Kidney tubule cell (primary cell): Measurements from ENCODE around the gene MBTD1.
"Not testable (repeated sequence)": the region's sequence is repeated elsewhere in the genome, so short reads cannot be mapped to it uniquely, and the experiment has no call there.

ENCODE experiments used
- DNase-seq: peaks from one replicate; pipeline ENCODE4 v3.0.0-alpha.2; 2018; ENCODE audit warnings: low spot score

The MBTD1 gene

DNA sequence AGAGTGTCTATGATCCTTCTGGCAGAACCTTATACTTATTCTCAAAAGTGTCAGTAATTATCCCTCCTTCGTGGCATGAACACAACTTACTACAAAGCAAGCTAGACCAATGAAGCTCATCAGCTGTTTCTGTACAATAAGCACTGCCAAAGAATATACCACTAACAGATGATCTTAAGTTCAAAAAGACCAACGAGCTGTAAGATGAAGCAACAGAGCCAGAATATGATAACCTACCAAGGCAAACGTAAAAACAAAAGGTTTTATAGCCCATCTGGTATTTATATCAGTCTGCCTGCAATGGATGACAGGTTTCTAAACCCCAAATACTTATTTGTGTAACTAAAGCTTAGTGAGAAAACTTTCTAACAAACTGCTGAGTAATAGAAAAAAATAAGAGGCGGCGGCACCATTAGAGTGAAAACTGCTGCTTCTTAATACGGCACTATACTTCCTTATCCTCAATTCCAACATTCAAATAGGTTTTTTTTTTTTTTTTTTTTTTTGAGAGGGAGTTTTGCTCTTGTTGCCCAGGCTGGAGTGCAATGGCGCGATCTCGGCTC is 71.5 kb downstream of the MBTD1 start:
- DNase-seq = no peak

GRCh38 chr17:51185763-51186332 is 74.0 kb downstream of the MBTD1 start:
- no peak for DNase-seq

GRCh38 chr17:51184124-51184523 is 75.7 kb downstream of the MBTD1 start:
- no peak for DNase-seq

- DNase-seq = no peak
Measured at GRCh38 chr17:51180486-51180885, 79.4 kb downstream of the MBTD1 start.

DNA sequence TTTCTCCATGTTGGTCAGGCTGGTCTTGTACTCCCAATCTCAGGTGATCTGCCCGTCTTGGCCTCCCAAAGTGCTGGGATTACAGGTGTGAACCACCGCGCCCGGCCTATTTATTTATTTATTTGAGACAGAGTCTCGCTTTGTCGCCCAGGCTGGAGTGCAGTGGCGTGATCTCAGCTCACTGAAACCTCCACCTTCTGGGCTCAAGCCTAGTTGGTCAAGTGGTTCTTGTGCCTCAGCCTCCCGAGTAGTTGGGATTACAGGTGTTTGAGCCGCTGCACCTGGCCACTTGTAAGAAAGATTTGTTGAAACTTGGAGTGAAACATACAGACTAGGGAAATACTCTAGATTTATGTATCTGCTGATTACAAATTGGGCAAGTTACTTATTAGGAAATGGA is 87.8 kb downstream of the MBTD1 start:
- DNase-seq = not testable (repeated sequence)

- DNase-seq = no peak
Measured at GRCh38 chr17:51170736-51171135, 89.1 kb downstream of the MBTD1 start.

DNA sequence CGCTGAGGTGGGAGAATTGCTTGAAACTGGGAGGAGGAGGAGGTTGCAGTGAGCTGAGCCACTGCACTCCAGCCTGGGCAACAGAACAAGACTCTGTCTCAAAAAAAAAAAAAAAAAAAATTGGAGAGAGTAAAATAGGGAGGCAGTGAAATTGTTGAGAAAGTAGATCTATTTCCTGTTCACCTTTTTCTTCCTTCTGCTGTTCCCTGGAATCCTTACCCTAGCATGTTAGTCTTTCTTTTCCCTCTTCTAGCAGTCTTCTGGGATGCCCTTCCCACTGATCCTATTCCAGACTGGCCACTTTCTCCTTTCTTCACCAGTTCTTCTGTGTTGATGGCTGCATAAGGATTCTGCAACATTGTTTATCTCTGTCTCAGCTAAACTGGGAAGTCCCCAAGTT is 90.5 kb downstream of the MBTD1 start:
- no peak for DNase-seq

DNA sequence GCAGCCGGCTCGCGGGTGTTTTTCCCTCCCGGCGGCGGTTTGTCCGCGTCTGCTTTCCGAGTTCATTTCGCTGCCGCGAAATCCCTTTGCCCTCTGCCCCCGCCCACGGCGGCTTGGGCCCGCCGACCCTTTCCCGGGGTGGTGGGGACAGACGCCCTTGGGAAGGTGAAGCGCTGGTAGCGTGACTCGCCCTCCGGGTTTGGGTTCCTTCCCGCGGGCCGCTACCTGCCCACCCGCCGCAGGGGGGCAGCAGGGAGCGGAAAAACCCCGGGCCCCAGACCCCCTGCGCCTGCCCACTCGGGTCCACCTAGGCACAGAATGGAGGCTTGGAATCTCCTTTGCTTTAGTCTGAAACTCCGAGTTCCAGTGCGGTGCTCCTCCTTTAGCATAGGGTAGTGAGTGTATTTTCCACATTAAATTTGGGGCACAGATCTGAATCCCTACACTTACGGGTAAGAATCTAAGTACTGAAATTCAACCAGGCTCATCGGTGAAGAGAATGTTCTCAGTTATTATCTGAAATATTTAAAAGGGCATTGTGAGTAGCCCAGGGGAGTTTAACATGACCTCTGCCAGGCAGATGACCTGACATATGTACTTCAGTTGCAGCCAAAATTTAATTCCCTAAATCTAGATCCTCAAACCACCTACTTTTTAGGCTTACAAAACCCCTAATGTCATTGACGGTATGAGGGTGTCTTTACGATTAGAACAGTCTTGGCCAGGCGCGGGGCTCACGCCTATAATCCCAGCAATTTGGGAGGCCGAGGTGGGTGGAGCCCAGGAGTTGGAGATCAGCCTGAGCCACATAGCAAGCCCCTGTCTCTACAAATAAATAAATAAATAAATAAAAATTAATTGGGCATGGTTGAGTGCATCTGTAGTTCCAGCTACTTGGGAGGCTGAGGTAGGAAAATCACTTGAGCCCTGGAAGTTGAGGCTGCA is 92.6 kb downstream of the MBTD1 start:
- peak; percentile 63 for DNase-seq

DNA sequence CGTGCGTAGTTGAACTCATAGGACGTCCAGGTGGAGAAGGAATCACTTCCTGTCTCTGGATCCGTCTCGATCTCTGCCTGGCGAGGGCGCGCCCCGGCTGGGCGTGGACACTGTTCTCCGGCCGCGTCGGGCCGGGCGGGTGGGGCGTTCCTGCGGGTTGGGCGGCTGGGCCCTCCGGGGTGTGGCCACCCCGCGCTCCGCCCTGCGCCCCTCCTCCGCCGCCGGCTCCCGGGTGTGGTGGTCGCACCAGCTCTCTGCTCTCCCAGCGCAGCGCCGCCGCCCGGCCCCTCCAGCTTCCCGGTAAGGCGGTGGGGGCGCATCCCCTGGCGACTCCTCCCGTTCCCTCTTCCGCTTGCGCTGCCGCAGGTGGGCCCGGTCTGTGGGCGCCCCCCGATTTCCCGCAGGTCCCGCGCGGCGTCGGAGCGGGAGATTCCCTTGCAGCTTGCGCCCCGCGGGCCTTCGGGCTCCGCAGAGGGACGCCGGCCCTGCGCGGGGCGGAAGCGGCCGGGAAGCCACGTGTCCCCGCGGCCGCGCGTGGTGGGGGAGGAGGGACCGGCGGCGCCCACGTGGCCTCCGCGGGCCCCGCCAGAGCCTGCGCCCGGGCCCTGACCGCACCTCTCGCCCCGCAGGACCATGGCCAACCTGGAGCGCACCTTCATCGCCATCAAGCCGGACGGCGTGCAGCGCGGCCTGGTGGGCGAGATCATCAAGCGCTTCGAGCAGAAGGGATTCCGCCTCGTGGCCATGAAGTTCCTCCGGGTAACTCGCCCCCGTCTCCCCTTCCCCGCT is 93.5 kb downstream of the MBTD1 start, which contains the start of gene NME2:
TSS of gene NME2 (plus strand) at position 214 of the 789 bp plus-strand sequence. CDS start at position 634, 420 bp downstream.
- peak; percentile 93 for DNase-seq

DNA sequence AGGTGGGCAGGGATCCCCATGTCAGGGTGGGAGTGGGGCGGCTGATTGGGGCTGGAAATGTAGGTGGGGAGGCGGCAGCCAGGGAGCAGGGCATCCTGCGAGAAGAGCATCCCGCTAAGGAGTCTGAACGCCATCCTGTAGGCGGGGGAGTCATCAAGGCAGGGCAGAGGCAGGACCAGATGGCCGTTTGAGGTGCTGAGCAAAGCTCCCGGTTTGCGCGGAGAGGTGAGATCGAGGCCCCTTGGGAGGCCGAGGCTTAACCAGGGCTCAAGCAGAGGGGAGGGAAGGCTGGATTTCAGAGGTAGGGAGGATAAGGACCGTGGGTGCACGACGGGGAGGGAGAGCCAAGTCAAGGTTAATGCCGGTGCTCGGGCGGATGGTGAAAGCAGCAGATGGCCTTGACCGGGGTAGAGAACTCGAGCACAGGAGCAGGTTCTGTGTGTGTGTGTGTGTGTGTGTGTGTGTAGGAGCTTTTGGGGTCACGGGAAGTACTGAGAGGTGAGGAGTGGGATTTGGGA is 94.1 kb downstream of the MBTD1 start:
- DNase-seq = peak; percentile 44

DNA sequence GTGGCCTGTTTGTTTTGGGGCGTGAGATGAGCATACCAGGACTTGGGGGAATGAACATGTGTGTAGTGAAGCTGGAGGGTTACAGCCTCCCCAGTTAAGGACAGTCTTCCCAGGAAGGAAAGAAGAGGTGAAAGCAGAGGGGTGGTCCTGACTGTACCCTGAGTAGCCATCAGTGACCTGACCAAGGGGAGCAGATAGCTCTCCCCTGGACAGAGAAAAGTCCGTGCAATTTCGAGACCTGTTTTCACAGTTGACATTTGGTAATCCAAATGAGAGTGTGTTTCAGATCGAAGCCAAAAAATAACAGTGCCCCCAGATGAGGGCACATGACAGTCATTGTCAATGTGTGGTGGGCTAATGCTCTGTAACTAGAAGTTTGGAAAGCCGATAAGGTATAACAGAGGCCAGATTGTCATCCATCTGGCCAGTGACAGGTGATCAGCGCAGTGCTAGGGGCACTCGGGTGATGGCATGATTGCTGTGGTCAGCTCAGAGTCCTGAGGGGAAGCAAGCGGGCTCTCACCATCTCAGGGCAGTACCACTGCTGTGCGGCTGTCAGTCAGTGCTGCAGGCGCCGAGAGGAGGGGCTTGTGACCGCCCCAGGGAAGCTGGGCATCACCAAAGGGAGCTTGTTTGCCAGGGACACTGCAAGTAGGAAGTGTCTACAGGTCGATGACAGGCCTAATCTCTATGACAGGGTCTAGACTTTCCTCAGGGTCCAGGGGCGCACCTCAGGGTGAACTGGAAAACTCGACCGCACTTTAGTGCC is 94.8 kb downstream of the MBTD1 start:
- DNase-seq = peak; percentile 18

DNA sequence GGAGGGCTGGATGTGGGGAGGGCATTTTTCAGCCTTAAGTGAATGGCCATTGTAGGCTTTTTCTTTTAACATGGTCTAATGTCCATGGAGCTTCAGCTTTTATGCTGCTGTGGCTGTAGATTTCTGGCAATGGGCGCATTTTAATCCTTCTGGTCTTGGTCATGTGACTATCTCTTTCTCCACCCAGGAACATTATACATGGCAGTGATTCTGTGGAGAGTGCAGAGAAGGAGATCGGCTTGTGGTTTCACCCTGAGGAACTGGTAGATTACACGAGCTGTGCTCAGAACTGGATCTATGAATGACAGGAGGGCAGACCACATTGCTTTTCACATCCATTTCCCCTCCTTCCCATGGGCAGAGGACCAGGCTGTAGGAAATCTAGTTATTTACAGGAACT is 98.3 kb downstream of the MBTD1 start:
- no peak for DNase-seq

DNA sequence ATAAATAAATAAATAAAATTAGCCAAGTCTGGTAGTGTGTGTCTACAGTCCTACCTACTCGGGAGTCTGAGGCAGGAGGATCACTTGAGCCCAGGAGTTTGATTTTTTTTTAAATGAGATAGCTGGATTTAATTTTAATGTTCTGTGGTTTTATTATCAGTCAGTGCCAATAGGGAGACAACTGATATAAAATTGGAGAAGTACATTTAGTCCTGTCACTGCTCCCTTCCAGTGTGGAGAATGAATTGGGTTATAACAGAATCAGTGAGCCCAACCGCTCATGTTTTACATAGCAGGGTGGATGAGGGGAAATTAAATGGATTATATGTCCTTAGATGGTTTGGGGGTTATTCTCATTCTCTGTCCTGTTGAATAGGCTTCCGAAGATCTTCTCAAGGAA is 100.2 kb downstream of the MBTD1 start:
- no peak for DNase-seq

GRCh38 chr17:51155416-51155815 is 104.4 kb downstream of the MBTD1 start:
- DNase-seq = no peak

DNA sequence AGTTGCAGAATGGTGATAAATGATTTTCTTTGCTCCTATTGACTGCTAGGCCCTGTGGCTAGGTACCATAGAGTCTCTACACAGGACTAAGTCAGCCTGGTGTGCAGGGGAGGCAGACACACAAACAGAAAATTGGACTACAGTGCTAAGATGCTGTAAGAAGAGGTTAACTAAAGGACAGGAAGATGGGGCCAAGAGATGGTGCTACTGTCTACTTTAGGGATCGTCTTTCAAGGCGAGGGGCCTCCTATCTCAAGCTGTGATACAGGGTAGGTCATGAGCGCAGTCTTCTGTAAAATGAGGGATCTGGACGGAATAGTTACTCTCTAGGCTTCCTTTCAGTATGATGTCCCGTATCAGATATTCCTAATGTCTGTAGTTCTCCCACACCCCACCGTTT is 105.7 kb downstream of the MBTD1 start:
- DNase-seq = no peak

DNA sequence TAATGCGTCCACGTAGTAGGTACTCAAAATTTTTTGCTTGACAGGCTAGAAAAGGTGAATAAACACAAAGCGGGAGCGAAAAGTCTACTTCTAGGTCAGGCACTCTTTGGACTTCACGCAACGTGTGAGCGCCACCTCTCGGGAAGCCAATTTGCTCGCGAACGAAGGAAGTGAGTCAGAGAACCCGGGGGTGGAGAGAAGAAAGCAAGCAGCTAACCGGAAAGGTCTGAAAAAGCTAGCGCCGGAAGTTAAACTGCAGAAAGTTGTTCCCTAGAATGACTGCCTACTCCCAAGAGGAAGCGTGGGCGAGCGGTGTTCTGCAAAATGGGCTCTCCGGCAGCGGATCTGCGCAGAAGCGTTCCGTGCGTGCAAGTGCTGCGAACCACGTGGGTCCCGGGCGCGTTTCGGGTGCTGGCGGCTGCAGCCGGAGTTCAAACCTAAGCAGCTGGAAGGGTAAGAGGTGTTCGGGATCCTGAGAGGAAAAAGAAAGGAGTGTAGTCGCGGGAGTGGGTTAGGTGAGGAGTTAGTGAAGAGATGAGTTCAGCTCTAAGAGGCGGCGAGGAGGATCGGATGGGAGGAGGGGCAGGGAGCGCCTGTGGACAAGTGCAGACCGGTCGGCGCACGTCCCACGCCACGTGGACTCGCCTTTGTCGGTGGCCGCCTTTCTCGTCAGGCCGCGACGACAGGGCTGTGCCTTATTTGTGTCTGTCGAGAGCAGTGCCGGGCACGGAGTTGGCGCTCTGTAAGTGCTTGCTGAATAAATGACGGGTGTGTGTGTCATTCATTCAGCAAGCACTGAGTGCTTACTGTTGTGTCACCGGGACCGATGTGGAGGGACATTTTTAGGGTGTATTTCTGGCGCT is 106.4 kb downstream of the MBTD1 start, which contains the start of gene NME1:
TSS of gene NME1 (plus strand) at position 350 of the 863 bp plus-strand sequence. CDS start 2,096 bp downstream, outside the sequence.
- peak; percentile 99 for DNase-seq

GRCh38 chr17:51152766-51153209 is 107.1 kb downstream of the MBTD1 start:
- no peak for DNase-seq

DNA sequence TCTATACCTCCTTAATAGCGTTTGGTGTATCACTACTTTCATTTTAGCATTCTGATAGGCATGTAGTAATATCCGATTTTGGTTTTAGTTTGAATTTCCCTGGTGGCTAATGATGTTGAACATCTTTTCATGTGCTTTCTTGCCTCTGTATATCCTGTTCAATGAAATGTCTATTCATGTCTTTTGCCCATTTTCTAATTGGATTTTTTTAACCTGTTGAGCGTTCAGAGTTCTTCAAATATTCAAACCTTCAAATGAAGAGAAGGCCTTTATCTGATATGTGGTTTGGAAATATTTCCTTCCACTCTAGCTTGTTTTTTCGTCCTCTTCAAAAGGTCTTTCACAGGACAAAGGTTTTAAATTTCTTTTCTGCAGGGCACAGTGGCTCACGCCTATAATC is 108.9 kb downstream of the MBTD1 start:
- no peak for DNase-seq

DNA sequence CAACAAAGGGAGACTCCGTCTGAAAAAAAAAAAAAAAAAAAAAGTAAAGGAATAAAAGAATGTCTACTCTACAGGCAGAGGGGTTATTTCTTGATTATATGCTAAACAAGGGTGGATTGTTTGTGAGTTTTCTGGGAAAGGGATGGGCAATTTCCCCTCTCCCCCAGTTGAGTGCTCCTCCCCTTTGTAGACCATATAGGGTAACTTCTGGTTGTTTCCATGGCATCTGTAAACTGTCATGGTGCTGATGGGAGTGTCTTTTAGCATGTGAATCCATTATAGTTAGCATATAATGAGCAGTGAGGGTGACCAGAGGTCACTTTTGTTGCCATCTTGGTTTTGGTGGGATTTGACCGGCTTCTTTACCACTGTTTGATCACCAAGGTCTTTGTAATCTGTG is 110.7 kb downstream of the MBTD1 start:
- DNase-seq = no peak

- DNase-seq = peak; percentile 21
Measured at GRCh38 chr17:51147650-51148049, 112.2 kb downstream of the MBTD1 start.
